Glutamatergic neuron (in vitro differentiated cells): ENCODE results near the gene ADAMTS6. TPM values are rescaled to one million over a fixed set of nuclear protein-coding genes. Genes with fewer than 3 reads are reported as not detected.

ENCODE experiments used
- DNase-seq: peaks from one replicate; pipeline ENCODE4 v3.0.0; 2022
- H3K27ac Mint-ChIP-seq: one replicate; pipeline ENCODE4 v1.8.0; 2020; ENCODE audit warnings: mild to moderate bottlenecking, mixed read lengths, inconsistent platforms; ENCODE audit not compliant: unreplicated experiment
- H3K27me3 Mint-ChIP-seq: one replicate; pipeline ENCODE4 v1.8.0; 2020; ENCODE audit warnings: mild to moderate bottlenecking, moderate library complexity, mixed read lengths, inconsistent platforms; ENCODE audit not compliant: unreplicated experiment
- H3K36me3 Mint-ChIP-seq: one replicate; pipeline ENCODE4 v1.8.0; 2020; ENCODE audit warnings: mild to moderate bottlenecking, mixed read lengths, inconsistent platforms; ENCODE audit not compliant: unreplicated experiment
- H3K4me1 Mint-ChIP-seq: one replicate; pipeline ENCODE4 v1.8.0; 2020; ENCODE audit warnings: mild to moderate bottlenecking, low read depth, mixed read lengths, inconsistent platforms; ENCODE audit not compliant: unreplicated experiment
- H3K4me3 Mint-ChIP-seq: one replicate; pipeline ENCODE4 v1.8.0; 2020; ENCODE audit warnings: mild to moderate bottlenecking, mixed read lengths, inconsistent platforms; ENCODE audit not compliant: unreplicated experiment
- H3K9me3 Mint-ChIP-seq: one replicate; pipeline ENCODE4 v1.8.0; 2020; ENCODE audit warnings: mild to moderate bottlenecking, moderate library complexity, mixed read lengths, inconsistent platforms; ENCODE audit not compliant: unreplicated experiment
- total RNA-seq: library from RNA; stranded (reverse); fragmentation: NEBNext Ultra II Directional; extraction: Animal tissue kit (Norgen Biotek cat#: 25700); gene quantifications from one replicate; pipeline ENCODE4 v1.2.1, GENCODE V29; 2021; ENCODE audit not compliant: unreplicated experiment
- TF ChIP-seq, protein P1 (sequence below): fragments of 200-600 bp; sonication (generic); IDR thresholded peaks from one replicate; pipeline ENCODE4 v1.5.0; 2021; ENCODE audit not compliant: partially characterized antibody, unreplicated experiment

ADAMTS6 gene
- total RNA-seq, 1 donor from 2014 or later: 2.1 TPM

DNA sequence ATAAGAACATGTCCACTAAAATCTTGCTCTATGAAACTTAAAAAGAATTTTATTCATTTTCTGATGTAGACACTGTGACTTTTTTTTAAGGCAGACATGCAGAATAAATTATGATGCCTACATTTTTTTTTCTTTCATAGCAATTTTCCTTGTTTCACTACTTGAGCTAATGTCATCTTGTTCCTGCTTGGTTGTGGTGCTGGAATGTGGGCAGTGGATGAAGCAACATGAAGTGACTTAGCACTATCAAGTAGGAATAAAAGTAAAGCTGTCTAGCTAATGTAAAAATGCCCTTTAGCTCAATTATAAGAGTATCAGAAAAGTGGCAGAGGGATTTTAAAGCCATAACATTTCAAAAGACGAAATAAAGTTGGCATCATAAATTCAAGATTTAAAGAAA, 191.0 kb downstream of the ADAMTS6 start:
- H3K27me3 Mint-ChIP-seq: no peaks in the 10 kb centered on the region
- TF ChIP-seq, protein P1, sequence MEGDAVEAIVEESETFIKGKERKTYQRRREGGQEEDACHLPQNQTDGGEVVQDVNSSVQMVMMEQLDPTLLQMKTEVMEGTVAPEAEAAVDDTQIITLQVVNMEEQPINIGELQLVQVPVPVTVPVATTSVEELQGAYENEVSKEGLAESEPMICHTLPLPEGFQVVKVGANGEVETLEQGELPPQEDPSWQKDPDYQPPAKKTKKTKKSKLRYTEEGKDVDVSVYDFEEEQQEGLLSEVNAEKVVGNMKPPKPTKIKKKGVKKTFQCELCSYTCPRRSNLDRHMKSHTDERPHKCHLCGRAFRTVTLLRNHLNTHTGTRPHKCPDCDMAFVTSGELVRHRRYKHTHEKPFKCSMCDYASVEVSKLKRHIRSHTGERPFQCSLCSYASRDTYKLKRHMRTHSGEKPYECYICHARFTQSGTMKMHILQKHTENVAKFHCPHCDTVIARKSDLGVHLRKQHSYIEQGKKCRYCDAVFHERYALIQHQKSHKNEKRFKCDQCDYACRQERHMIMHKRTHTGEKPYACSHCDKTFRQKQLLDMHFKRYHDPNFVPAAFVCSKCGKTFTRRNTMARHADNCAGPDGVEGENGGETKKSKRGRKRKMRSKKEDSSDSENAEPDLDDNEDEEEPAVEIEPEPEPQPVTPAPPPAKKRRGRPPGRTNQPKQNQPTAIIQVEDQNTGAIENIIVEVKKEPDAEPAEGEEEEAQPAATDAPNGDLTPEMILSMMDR: no peak

DNA sequence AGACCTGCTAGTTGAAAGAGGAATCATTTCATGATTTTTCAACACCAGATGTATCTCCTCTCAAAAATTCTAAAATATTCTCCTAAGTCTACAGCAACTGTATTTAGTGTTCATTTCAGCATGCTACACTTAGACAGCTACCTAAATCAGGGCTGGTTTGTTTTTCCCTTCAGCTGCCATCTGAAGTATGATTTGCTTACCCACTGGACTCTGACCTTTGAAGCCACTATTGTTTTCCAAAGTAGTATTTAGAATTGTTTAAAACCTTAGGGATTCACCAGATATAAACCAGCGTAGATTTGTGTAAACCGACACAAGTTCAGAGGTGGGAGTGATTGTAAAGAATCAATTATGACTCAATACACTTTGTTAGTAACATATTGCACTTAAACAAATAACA, 193.1 kb downstream of the ADAMTS6 start:
- Mint-ChIP-seq H3K9me3 (peaks cover 2% of the 10 kb centered on the region), H3K27me3 (no peaks in the 10 kb centered on the region), H3K27ac (no peak overlapping the region), H3K36me3 (no peaks in the 10 kb centered on the region), H3K4me1 (no peaks in the 10 kb centered on the region), H3K4me3 (no peak overlapping the region)
- no peak for DNase-seq
- TF ChIP-seq, protein P1: no peak

More for the DNA sequence above, 191.0 kb downstream of the ADAMTS6 start:
- no peaks in the 10 kb centered on the region for H3K36me3 Mint-ChIP-seq
- H3K9me3 Mint-ChIP-seq: peaks cover 2% of the 10 kb centered on the region
- no peak for DNase-seq
- H3K4me1 Mint-ChIP-seq: no peaks in the 10 kb centered on the region
- no peak overlapping the region for H3K27ac Mint-ChIP-seq
- no peak overlapping the region for H3K4me3 Mint-ChIP-seq

DNA sequence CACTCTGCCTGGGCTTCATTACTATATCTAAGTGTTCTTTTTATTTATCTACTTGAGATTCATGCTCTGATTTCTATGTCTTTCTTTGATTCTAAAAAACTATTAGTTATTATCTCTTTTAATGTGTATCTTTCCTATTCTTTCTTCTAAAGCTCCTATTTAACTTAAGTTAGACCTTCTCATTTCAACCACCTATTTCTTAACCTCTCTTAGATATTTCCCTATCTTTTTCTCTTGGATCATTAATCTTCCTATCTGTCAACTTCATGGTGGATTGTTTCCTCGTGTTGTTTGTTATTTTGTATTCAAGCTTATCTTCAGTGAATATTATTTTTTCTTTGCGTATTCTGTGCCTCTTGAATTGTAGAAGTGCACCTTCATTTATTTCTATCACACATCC, 202.1 kb downstream of the ADAMTS6 start:
- DNase-seq: no peak
- Mint-ChIP-seq H3K9me3 (peaks cover 1% of the 10 kb centered on the region), H3K36me3 (no peaks in the 10 kb centered on the region), H3K27ac (no peak overlapping the region), H3K4me3 (no peak overlapping the region), H3K27me3 (peaks cover 4% of the 10 kb centered on the region), H3K4me1 (peaks cover 4% of the 10 kb centered on the region)
- TF ChIP-seq, protein P1: no peak

DNA sequence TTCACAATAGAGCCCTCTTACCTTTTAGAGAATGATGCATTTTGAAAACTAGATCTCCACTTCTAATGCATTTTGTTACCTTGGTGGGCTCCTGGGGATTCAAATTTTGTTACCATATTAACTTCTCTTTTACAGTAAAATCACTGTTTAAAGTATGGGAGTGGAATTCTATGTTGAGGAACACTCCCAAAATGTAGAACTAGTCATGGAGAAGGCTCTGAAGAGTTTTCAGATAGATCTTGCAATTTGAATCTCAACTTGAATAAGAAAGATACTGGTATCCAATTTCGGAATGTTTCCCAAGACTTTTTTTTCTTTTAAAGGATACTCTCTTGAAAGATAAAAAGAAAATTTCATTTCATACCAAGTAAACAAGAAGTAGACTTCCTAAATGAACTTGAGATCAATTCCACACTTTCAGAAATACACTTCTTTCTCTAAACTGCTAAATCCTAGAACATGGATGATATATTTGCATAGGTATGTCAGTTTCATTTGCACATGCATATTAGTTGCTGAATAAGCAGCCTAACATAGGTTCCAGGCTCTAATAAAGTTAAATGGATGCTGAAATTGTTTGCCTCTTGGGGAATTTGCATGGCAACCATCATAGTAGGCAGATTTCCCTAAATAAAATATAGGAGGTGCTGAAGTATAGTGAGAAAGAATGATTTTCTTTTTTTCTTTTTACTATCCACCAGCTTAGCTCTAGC, 205.4 kb downstream of the ADAMTS6 start:
- peaks cover 2% of the 10 kb centered on the region for H3K27me3 Mint-ChIP-seq
- H3K4me1 Mint-ChIP-seq: no peaks in the 10 kb centered on the region
- no peak overlapping the region for H3K4me3 Mint-ChIP-seq
- no peak overlapping the region for H3K27ac Mint-ChIP-seq
- no peaks in the 10 kb centered on the region for H3K36me3 Mint-ChIP-seq
- TF ChIP-seq, protein P1: no peak
- DNase-seq: no peak
- H3K9me3 Mint-ChIP-seq: no peaks in the 10 kb centered on the region

DNA sequence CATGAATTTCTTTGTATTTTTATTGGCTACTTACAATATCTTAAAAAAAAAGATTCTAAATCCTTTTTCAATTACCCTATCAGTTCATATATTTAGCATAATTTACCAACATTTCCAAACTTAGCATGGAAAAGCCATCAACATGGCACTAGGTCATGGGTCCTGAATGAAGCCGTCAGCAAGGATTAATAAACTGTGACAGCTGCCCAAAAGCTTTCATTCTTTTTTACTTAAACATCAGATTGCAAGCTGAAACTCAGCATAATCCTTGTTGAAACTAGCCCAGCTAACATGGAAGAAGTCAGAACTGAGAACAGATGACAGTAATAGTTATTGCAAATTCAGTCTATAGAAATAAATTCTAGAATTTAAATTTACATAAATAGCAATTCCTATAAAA, 209.8 kb downstream of the ADAMTS6 start:
- Mint-ChIP-seq H3K27me3 (peaks cover 2% of the 10 kb centered on the region), H3K4me3 (no peak overlapping the region), H3K9me3 (no peaks in the 10 kb centered on the region), H3K27ac (no peak overlapping the region), H3K36me3 (no peaks in the 10 kb centered on the region), H3K4me1 (no peaks in the 10 kb centered on the region)
- TF ChIP-seq, protein P1: no peak
- no peak for DNase-seq
